Large intestine (tissue), 3 donors: ENCODE data around the gene TMEM38A. TPM values are rescaled to one million over a fixed set of nuclear protein-coding genes. Genes with fewer than 3 reads are reported as not detected.
A peak's percentile ranks its signal among the peaks of the same experiment; 100 is the strongest.
"Not testable (repeated sequence)": the region's sequence is repeated elsewhere in the genome, so short reads cannot be mapped to it uniquely, and the experiment has no call there.

ENCODE experiments used
- DNase-seq, 2 donors: peaks; one replicate each; pipeline versions ENCODE4 v3.0.0 to v3.0.0-alpha.2; 2013
- H3K27ac ChIP-seq: one replicate; pipeline ENCODE4 v1.5.1; 2013; ENCODE audit warnings: low read length
- H3K27me3 ChIP-seq: 2 replicates; pipeline ENCODE4 v1.6.1; 2013; ENCODE audit warnings: low read length; ENCODE audit not compliant: control insufficient read depth, insufficient read depth
- H3K36me3 ChIP-seq: 2 replicates; pipeline ENCODE4 v1.6.1; 2013; ENCODE audit warnings: low read length; ENCODE audit not compliant: control insufficient read depth, insufficient read depth
- H3K4me1 ChIP-seq: one replicate; pipeline ENCODE4 v1.6.1; 2013; ENCODE audit warnings: low read length; ENCODE audit not compliant: control insufficient read depth, insufficient read depth
- H3K4me3 ChIP-seq: one replicate; pipeline ENCODE4 v1.5.1; 2013; ENCODE audit warnings: low read length
- H3K9me3 ChIP-seq: one replicate; pipeline ENCODE4 v1.6.1; 2013; ENCODE audit warnings: mild to moderate bottlenecking, low read depth, low read length, moderate library complexity; ENCODE audit not compliant: control insufficient read depth
- WGBS: methylation state at CpG from one replicate; pipeline ENCODE4 v1.1.5; 2013; ENCODE audit warnings: low lambda C conversion rate; ENCODE audit not compliant: insufficient coverage; 5-methylcytosine and 5-hydroxymethylcytosine counted together
- polyA plus RNA-seq: library from polyadenylated mRNA; unstranded; fragments of 120-200 nt; gene quantifications from one replicate; pipeline ENCODE4 v1.2.1, GENCODE V29; 2013

Gene TMEM38A
- polyA plus RNA-seq, 1 donor = 2.3 TPM

GRCh38 chr19:16671652-16672274 is 10.8 kb downstream of the TMEM38A start:
- Histone ChIP-seq H3K27ac (no peak overlapping the region), H3K4me1 (no peaks in the 10 kb centered on the region), H3K36me3 (no peaks in the 10 kb centered on the region), H3K9me3 (no peaks in the 10 kb centered on the region), H3K27me3 (no peaks in the 10 kb centered on the region), H3K4me3 (no peak overlapping the region)
- 57% methylated on average over 1 of the region's 12 CpGs for WGBS
- DNase-seq = no peak

- Histone ChIP-seq H3K9me3 (no peaks in the 10 kb centered on the region), H3K4me3 (no peak overlapping the region), H3K36me3 (no peaks in the 10 kb centered on the region), H3K27me3 (no peaks in the 10 kb centered on the region), H3K4me1 (no peaks in the 10 kb centered on the region), H3K27ac (no peak overlapping the region)
- no peak for DNase-seq
- WGBS = no CpG with 5 or more reads among the region's 3 CpGs
Measured at GRCh38 chr19:16673231-16673630, 12.3 kb downstream of the TMEM38A start.

GRCh38 chr19:16673839-16674238 is 12.9 kb downstream of the TMEM38A start:
- H3K4me1 ChIP-seq, DNase-seq, H3K36me3 ChIP-seq, H3K27me3 ChIP-seq, H3K9me3 ChIP-seq, H3K4me3 ChIP-seq, H3K27ac ChIP-seq: not testable (repeated sequence)
- WGBS = no CpG with 5 or more reads among the region's 4 CpGs

- H3K27ac ChIP-seq = no peak overlapping the region
- no peaks in the 10 kb centered on the region for H3K9me3 ChIP-seq
- no peaks in the 10 kb centered on the region for H3K27me3 ChIP-seq
- DNase-seq = peak in 1 of 2 donors; percentile 39
- H3K4me1 ChIP-seq = no peaks in the 10 kb centered on the region
- H3K4me3 ChIP-seq = no peak overlapping the region
- WGBS = 100% methylated on average over 1 of the region's 15 CpGs
- H3K36me3 ChIP-seq = no peaks in the 10 kb centered on the region
Measured at GRCh38 chr19:16676101-16676798, 15.3 kb downstream of the TMEM38A start.

- H3K27me3 ChIP-seq = no peaks in the 10 kb centered on the region
- no peaks in the 10 kb centered on the region for H3K36me3 ChIP-seq
- no peak overlapping the region for H3K27ac ChIP-seq
- DNase-seq = no peak
- H3K4me1 ChIP-seq = no peaks in the 10 kb centered on the region
- no peak overlapping the region for H3K4me3 ChIP-seq
- no peaks in the 10 kb centered on the region for H3K9me3 ChIP-seq
Measured at GRCh38 chr19:16677055-16677454, 16.1 kb downstream of the TMEM38A start.

- WGBS = no CpG with 5 or more reads among the region's 9 CpGs
- DNase-seq = no peak
Measured at GRCh38 chr19:16678498-16678897, 17.6 kb downstream of the TMEM38A start.

GRCh38 chr19:16679811-16680210 is 18.9 kb downstream of the TMEM38A start:
- H3K36me3 ChIP-seq = no peaks in the 10 kb centered on the region
- no peak for DNase-seq
- no CpG with 5 or more reads among the region's 11 CpGs for WGBS
- no peaks in the 10 kb centered on the region for H3K27me3 ChIP-seq
- no peaks in the 10 kb centered on the region for H3K4me1 ChIP-seq
- H3K9me3 ChIP-seq = no peaks in the 10 kb centered on the region
- H3K4me3 ChIP-seq = no peak overlapping the region
- H3K27ac ChIP-seq = no peak overlapping the region

More at GRCh38 chr19:16678498-16678897, 17.6 kb downstream of the TMEM38A start:
- H3K4me1 ChIP-seq = no peaks in the 10 kb centered on the region
- H3K9me3 ChIP-seq = no peaks in the 10 kb centered on the region
- no peak overlapping the region for H3K27ac ChIP-seq
- H3K4me3 ChIP-seq = no peak overlapping the region
- H3K27me3 ChIP-seq = no peaks in the 10 kb centered on the region
- H3K36me3 ChIP-seq = no peaks in the 10 kb centered on the region

- WGBS = no CpG with 5 or more reads among the region's 2 CpGs
- Histone ChIP-seq H3K9me3 (no peaks in the 10 kb centered on the region), H3K4me3 (no peak overlapping the region), H3K27me3 (no peaks in the 10 kb centered on the region), H3K27ac (no peak overlapping the region), H3K4me1 (no peaks in the 10 kb centered on the region), H3K36me3 (no peaks in the 10 kb centered on the region)
- no peak for DNase-seq
Measured at GRCh38 chr19:16682539-16682938, 21.6 kb downstream of the TMEM38A start.

GRCh38 chr19:16684216-16684615 is 23.3 kb downstream of the TMEM38A start:
- H3K27me3 ChIP-seq = no peaks in the 10 kb centered on the region
- no peaks in the 10 kb centered on the region for H3K9me3 ChIP-seq
- DNase-seq = no peak
- H3K4me1 ChIP-seq = no peaks in the 10 kb centered on the region
- no peak overlapping the region for H3K4me3 ChIP-seq
- no peaks in the 10 kb centered on the region for H3K36me3 ChIP-seq
- H3K27ac ChIP-seq = no peak overlapping the region
- WGBS = 79% methylated on average over 2 of the region's 3 CpGs

GRCh38 chr19:16688084-16688483 is 27.1 kb downstream of the TMEM38A start:
- Histone ChIP-seq H3K4me3 (no peak overlapping the region), H3K9me3 (no peaks in the 10 kb centered on the region)
- no CpG with 5 or more reads among the region's 12 CpGs for WGBS

GRCh38 chr19:16698914-16699313 is 38.0 kb downstream of the TMEM38A start:
- WGBS = no CpG with 5 or more reads among the region's 5 CpGs
- H3K4me1 ChIP-seq = no peaks in the 10 kb centered on the region
- no peak overlapping the region for H3K27ac ChIP-seq
- no peaks in the 10 kb centered on the region for H3K36me3 ChIP-seq
- DNase-seq = no peak
- H3K9me3 ChIP-seq = no peaks in the 10 kb centered on the region
- no peak overlapping the region for H3K4me3 ChIP-seq
- no peaks in the 10 kb centered on the region for H3K27me3 ChIP-seq

More at GRCh38 chr19:16688084-16688483, 27.1 kb downstream of the TMEM38A start:
- H3K27me3 ChIP-seq = no peaks in the 10 kb centered on the region
- DNase-seq = no peak
- H3K27ac ChIP-seq = no peak overlapping the region
- no peaks in the 10 kb centered on the region for H3K36me3 ChIP-seq
- H3K4me1 ChIP-seq = no peaks in the 10 kb centered on the region
